HG03103 (cell line): ENCODE results near the gene RDH11.

Experiments used
- ATAC-seq: cut with Tn5 transposase; IDR thresholded peaks from one replicate; pipeline ENCODE4 v1.9.1; 2021; ENCODE audit warnings: low read depth; ENCODE audit not compliant: unreplicated experiment

The RDH11 gene

DNA sequence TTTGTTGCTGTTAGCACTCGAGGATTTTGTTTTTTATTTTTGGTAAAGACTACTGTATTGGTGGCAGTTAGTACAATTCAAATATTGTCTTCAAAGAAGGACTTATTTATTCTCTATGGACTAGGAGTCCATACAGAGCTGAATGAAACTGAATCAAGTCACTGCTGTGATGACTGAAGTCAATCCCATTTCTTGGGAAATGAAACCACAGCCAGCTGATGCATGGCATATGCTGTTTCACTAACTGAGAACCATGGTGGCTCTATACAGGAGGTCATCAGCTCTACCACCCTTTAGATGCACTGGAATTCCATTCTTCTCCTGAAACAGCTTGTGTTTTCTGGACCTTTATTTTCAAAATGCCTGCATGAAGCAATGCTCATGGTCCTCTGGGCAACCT is 43.4 kb downstream of the RDH11 start:
- no peak for ATAC-seq

DNA sequence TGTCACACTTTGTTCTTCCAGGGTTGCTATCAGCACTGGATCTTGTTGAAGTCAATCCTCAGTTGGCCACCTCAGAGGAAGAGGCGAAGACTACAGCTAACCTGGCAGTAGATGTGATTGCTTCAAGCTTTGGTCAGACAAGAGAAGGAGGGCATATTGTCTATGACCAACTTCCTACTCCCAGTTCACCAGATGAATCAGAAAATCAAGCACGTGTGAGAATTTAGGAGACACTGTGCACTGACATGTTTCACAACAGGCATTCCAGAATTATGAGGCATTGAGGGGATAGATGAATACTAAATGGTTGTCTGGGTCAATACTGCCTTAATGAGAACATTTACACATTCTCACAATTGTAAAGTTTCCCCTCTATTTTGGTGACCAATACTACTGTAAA is 44.9 kb downstream of the RDH11 start:
- no peak for ATAC-seq

DNA sequence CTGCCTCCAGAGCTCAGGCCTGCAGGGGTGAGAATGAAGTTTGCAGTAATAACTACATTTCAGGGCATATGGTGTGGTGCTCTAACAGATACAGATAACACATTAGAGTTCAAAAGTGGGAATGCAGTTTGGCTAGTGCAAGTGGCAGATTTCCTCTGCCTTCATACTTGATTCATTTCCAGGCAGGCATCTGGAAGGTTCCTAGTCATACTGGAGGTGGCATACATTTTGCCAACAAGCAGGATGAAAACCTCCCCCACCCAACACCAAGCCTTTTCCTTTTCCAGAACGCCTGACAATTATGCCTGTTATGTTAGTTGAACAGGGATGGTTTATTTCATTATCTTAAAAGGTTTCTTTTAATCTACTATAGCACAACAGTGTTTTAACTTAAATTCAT is 45.4 kb downstream of the RDH11 start:
- ATAC-seq: no peak

DNA sequence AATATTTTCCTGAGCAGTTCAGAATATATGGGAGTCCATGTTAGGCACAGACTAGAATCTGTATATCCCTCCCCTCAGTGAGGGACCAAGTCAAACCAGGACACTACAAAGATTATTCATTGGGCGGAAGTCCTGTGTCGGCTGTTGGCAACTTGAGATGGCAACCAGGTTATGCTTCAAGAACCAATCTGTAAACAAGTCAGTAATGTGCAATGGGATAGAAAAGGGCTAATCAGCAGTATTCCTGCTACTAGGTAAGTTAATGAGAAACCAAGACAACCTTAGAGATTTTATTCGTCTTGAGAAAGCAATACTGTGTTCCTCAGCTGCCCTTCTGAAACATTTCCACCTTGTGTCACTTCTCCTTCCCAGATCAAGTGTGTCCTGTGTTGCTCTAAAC is 49.4 kb downstream of the RDH11 start:
- ATAC-seq: no peak

DNA sequence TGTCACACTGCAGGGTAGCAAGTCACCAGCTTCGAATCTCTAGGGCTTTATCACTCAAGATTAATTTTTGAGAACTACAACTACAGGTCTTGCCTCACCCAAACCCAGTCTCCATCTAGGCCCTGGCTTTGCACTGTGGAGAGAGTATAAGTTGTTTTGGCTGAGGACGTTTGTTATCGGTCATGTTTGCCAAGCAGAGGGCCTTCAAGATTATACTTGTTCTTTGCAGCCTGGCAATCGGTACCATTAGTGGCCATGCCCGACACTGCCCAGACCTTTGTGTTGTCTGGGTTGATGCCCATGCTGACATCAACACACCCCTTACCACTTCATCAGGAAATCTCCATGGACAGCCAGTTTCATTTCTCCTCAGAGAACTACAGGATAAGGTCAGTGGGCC is 50.1 kb downstream of the RDH11 start:
- ATAC-seq: no peak

DNA sequence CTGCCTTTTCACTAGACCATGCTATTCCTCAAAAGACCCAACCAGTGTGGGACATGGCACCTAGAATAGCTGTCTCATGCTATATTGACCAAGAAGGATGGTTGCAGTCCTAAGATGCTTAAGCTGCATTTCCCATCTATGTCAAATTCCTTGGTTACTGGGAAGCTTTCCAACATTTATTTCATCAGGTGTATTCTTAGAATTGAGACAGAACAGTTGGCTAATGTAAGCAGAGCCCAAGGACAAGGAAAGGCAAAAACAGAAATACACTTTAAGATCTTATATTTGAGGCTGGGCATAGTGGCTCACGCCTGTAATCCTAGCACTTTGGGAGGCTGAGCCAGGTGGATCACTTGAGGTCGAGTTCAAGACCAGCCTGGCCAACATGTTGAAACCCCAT is 51.1 kb downstream of the RDH11 start:
- ATAC-seq: no peak

DNA sequence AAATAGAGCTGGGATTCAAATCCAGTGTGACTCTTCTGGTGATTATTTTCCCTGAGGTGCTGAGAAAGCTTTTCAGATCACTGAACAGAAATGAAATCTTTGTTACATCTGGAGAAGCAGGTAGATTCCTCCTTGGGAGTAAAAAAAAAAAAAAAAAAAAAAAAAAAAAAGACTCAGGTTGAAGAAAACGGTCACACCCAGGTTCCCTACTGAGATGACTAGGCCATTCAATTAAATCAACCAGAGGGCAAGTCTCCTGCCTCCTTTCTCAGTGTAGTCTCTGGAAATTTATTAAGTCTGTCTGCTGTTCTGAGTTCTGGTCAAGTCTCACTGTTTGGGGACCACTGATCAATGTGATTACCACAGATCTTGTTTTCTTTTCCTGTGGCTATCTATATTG is 51.9 kb downstream of the RDH11 start:
- ATAC-seq: no peak

DNA sequence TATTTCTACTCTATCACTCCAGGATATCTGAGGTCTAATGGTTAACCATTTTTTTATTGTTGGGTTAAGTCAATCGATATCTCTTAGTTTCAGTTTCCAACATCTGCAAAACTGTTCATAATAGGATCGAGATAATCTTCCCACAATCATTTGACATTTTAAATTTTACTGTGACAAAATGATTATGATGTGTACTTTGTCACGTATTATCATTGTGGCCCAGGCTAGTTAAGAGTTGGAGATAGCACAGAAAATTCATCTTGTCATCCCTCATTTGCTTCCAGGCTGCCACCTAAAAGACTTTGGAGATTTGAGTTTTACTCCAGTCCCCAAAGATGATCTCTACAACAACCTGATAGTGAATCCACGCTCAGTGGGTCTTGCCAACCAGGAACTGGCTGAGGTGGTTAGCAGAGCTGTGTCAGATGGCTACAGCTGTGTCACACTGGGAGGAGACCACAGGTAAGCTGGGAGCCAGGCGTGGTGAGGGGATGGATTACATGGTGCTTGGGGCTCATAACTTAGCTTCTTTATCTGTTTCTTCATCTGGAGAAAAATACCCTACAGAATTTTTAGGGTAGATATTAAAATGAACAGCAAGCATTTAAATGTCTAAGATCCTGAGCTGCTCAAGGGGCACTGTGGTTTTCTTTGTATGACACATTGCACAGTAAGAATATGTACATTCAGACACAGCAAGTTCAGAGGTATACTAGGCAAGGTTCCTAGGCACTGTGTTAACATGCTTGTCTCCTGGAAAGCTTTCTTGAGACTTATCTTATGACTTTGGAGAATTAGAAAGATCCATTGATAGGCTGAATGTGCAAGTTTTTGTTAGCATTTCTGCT is 53.4 kb downstream of the RDH11 start:
- ATAC-seq: no peak

DNA sequence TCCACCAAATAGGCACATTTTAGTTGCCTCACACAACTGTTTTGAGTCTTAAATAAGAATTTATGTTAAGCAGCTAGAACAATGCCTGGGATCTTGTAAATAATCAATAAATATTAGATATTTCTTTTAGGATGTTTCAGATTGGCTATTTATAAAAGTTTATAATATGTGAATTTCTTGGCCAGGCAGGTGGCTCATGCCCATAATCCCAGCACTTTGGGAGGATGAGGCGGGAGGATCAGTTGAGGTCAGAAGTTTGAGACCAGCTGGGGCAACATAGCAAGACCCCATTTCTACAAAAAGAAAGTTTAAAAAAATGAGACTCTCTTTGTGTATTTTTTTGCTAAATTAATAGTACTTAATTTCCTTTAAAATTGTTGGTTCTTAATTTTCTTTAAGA is 54.1 kb downstream of the RDH11 start:
- ATAC-seq: no peak

DNA sequence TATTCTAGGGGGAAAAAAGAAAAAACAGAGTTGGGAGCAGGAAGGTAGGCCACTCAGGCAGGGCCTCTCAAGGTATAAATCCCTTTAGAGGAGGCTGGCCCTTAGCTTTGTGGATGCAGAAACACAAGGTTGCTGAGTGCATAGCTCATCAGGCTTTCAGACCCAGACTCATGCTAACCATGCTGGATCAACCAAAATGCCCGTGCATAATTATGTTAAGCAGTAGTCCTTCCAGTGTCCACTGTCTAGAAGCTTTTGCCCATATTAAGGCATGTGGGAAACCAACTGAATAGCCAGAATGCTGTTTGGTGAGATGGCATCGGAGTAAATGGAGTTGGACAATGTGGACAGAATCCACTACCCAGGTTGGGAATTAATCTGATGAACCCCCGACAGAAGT is 56.9 kb downstream of the RDH11 start:
- ATAC-seq: no peak

DNA sequence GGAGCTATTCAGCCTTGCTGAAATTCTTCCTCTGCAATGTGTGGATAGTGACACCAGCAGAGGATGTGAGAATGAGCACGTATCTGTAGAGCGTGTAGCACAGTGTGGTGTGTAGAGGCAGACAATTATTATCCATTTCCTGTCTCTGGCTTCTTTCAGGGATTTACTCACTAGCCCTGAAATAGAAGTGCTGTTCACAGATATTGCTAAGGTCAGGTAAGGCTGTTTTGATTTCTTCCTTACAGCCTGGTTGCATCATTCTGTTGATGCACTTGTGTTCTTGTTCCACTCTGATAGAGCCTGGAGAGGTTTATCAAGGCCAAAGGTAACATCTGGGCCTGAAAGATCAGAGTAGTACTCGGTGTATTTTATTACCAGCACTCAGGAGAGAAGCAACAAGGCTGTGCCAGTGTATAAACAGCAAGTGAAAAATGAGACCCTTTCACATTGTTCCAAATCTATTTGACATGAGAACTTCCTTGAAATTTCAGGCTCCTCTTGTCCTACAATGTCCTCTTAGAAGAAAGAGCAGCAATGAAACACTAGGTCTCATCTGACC is 59.1 kb downstream of the RDH11 start:
- no peak for ATAC-seq

DNA sequence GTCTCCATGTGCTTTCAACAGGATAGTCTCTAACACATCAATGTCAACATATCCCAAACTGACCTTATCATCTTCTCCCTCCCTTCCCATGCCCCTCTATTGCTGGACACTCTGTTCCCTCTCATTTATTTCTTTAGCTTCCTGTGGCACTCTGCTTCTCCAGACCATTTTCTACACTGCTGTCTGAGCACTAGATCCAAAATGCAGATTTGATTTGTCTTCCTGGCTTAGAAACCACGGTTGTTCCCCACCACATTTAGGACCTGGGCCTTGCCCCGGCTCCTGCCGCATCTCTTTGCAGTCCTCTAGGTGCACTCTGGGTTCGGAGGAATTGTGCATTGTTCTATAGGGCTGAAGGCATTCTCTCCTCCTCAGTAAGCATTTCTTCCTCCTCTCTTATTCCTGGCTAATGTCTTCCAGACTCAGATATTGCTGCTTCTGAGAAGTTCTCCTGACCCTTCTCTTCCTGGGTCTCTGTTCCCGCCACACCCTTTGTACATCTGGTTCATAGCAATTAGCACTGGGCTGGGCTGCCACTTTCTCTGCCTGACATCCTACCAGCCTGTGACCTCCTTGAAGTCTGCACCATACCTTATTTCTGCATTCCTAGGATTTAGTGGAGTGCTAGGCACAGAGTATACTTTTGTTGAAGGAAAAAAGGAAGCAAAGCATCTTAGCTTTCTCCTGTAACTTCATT is 62.0 kb downstream of the RDH11 start:
- no peak for ATAC-seq

DNA sequence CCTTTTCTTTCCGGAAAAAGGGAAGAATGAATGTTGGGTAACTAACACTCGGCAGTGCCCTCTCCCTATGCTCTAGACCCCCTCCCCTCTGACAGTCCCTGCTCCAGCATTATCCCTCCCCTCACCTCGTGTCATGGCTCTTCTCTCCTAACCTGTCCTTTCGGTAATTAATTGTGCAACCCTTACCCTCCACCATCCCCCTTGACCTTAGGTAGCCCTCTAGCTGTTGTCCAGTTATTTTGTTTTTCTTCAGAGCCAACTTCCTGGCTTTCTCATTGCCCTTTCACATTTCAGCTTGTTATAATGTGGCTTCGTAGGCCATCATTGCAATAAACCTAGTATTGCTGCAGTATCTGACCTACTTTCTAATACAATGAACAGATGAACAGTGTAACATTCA is 64.6 kb downstream of the RDH11 start:
- ATAC-seq: no peak

DNA sequence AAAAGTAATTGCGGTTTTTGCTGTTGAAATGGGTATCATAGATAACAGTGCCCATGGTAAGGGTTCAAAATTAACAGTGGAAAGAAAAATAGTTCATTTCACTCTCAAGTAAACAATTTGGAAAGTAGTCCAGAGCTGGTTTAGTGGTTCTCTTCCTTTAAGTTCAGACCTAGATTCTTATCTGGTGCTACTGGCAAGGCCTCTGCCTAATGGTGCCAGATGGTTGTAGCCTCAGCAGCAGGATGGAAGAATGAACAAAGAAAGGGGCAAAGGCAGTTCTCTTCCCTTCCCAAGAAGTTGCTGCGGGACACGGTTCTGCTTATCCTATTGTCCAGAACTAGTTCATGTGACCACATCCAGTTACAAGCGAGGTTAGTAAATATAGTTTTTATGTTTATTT is 65.4 kb downstream of the RDH11 start:
- ATAC-seq: no peak

DNA sequence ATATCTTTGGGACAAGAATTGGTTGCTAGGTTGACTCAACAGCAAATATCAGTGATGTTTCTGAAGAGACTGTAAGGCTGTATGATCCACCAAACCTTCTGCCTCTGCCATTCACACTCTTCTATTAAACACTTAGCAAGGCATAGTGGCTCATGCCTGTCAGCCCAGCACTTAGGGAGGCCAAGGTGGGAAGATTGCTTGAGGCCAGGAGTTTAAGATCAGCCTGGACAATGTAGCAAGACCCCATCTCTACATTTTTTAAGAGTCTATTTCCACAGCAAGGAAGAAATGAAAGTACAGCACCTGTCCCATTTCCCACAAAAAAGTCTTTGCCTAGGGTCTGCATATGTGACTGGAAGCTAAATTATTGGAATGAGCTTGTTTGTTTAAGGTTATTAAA is 68.0 kb downstream of the RDH11 start:
- ATAC-seq: no peak
